SK-N-SH (cell line): ENCODE results near the gene ESRP2. TPM values are rescaled to one million over a fixed set of nuclear protein-coding genes. Genes with fewer than 3 reads are reported as not detected.

Experiments used
- CTCF ChIA-PET: fragments of 300-600, 350-600 bp; formaldehyde crosslinking; extraction: SDS; loops from one replicate; lab custom pipeline; 2021; lab: Yijun Ruan, JAX
- POLR2A ChIA-PET: fragments of 350-600 bp; sonication (Branson Sonifier 250); formaldehyde crosslinking; extraction: SDS; loops from one replicate; lab custom pipeline; 2020; ENCODE audit warnings: antibody characterized with exemption, inconsistent platforms; lab: Yijun Ruan, JAX
- DNase-seq: peaks from one replicate; pipeline ENCODE4 v3.0.0; 2012
- H2AFZ ChIP-seq: fragments of 200-600 bp; sonication (generic); 2 replicates; pipeline ENCODE4 v1.8.1; 2016; ENCODE audit warnings: antibody characterized with exemption, mild to moderate bottlenecking, low read depth
- H3F3A ChIP-seq: fragments of 200-600 bp; sonication (generic); replicated peaks from 2 replicates; pipeline ENCODE3; 2016; ENCODE audit warnings: antibody characterized with exemption, mild to moderate bottlenecking; ENCODE audit not compliant: insufficient read depth
- H3K27ac ChIP-seq, 2 experiments: fragments of 200-500 bp in 1 of 2; fragments of 200-600 bp in 1 of 2; sonication (Bioruptor generic) in 1 of 2; sonication (generic), shearing (Covaris generic) in 1 of 2; 2 replicates each; pipeline versions ENCODE4 v1.5.1 to v1.6.1; 2014 to 2016; ENCODE audit warnings: low read depth in 2 of 2, inconsistent platforms in 1 of 2, low read length in 1 of 2, mild to moderate bottlenecking in 1 of 2, mixed read lengths in 1 of 2
- H3K27me3 ChIP-seq: fragments of 200-600 bp; sonication (generic), shearing (Covaris generic); 2 replicates; pipeline ENCODE4 v1.6.1; 2016; ENCODE audit warnings: mixed run types; ENCODE audit not compliant: insufficient read depth
- H3K36me3 ChIP-seq, 2 experiments: fragments of 200-500 bp in 1 of 2; fragments of 200-600 bp in 1 of 2; sonication (Bioruptor generic) in 1 of 2; sonication (generic) in 1 of 2; replicated peaks in 1 of 2; 2 replicates each; pipeline versions ENCODE3 to v1.5.1; 2014 to 2016; ENCODE audit warnings: low read length in 1 of 2, mild to moderate bottlenecking in 1 of 2; ENCODE audit not compliant: insufficient read depth in 2 of 2, control insufficient read depth in 1 of 2
- H3K4me1 ChIP-seq, 2 experiments: fragments of 200-500 bp in 1 of 2; fragments of 200-600 bp in 1 of 2; sonication (Bioruptor generic) in 1 of 2; sonication (generic), shearing (Covaris generic) in 1 of 2; 2 replicates each; pipeline versions ENCODE4 v1.5.1 to v1.6.1; 2014 to 2016; ENCODE audit warnings: low read depth in 1 of 2, low read length in 1 of 2, mixed run types in 1 of 2; ENCODE audit not compliant: insufficient read depth in 2 of 2, control insufficient read depth in 1 of 2
- H3K4me2 ChIP-seq: fragments of 200-600 bp; sonication (generic), shearing (Covaris generic); 2 replicates; pipeline ENCODE4 v1.6.1; 2017; ENCODE audit warnings: mixed run types
- H3K4me3 ChIP-seq, 2 experiments: fragments of 200-500 bp in 1 of 2; fragments of 200-600 bp in 1 of 2; sonication (Bioruptor generic) in 1 of 2; sonication (generic), shearing (Covaris generic) in 1 of 2; 2 replicates each; pipeline versions ENCODE4 v1.5.1 to v1.8.1; 2014 to 2016; ENCODE audit warnings: low read depth in 2 of 2, inconsistent platforms in 1 of 2, low read length in 1 of 2, mild to moderate bottlenecking in 1 of 2, mixed read lengths in 1 of 2, moderate library complexity in 1 of 2
- H3K79me2 ChIP-seq: fragments of 200-600 bp; sonication (generic); 2 replicates; pipeline ENCODE4 v1.8.1; 2017; ENCODE audit warnings: mild to moderate bottlenecking; ENCODE audit not compliant: insufficient read depth
- H3K9ac ChIP-seq: fragments of 200-600 bp; sonication (generic); 2 replicates; pipeline ENCODE4 v1.6.1; 2017; ENCODE audit warnings: mixed run types
- H3K9me2 ChIP-seq: fragments of 200-600 bp; sonication (generic); 2 replicates; pipeline ENCODE4 v1.6.1; 2017; ENCODE audit warnings: mixed run types
- H3K9me3 ChIP-seq: fragments of 200-600 bp; sonication (generic); 2 replicates; pipeline ENCODE4 v1.6.1; 2017; ENCODE audit warnings: mixed run types, mild to moderate bottlenecking, moderate library complexity
- H4K20me1 ChIP-seq: fragments of 200-600 bp; sonication (generic); 2 replicates; pipeline ENCODE4 v1.6.1; 2017; ENCODE audit warnings: mild to moderate bottlenecking, mixed run types; ENCODE audit not compliant: insufficient read depth
- CHD2 ChIP-seq: fragments of 150-350 bp; IDR thresholded peaks from 2 replicates; pipeline ENCODE4 v1.6.1; 2018; ENCODE audit warnings: low read length; ENCODE audit not compliant: partially characterized antibody
- ELF1 ChIP-seq: IDR thresholded peaks from 2 replicates; pipeline ENCODE4 v1.4.0; 2012
- EP300 ChIP-seq, 2 experiments: IDR thresholded peaks; 2 replicates each; pipeline versions ENCODE4 v1.4.0 to v1.6.1; 2012; ENCODE audit warnings: borderline replicate concordance in 1 of 2, low read depth in 1 of 2, low read length in 1 of 2
- FOXJ3 ChIP-seq: sonication (generic); formaldehyde crosslinking; IDR thresholded peaks from 2 replicates; pipeline ENCODE4 v1.5.1; 2020; ENCODE audit warnings: mild to moderate bottlenecking, missing genetic modification reagents
- GATA2 ChIP-seq: sonication (generic); formaldehyde crosslinking; IDR thresholded peaks from 2 replicates; pipeline ENCODE4 v1.5.0; 2020; ENCODE audit warnings: mild to moderate bottlenecking, missing genetic modification reagents
- JUND ChIP-seq: IDR thresholded peaks from 2 replicates; pipeline ENCODE4 v1.4.0; 2012
- MXI1 ChIP-seq: IDR thresholded peaks from 2 replicates; pipeline ENCODE4 v1.6.1; 2012; ENCODE audit warnings: mild to moderate bottlenecking, low read depth, low read length, improper control_type of control experiment
- RAD21 ChIP-seq: IDR thresholded peaks from 2 replicates; pipeline ENCODE4 v1.6.1; 2012; ENCODE audit warnings: mild to moderate bottlenecking, low read length
- SMC3 ChIP-seq: IDR thresholded peaks from 2 replicates; pipeline ENCODE4 v1.6.1; 2012; ENCODE audit warnings: low read depth, low read length, improper control_type of control experiment
- WGBS: methylation state at CpG from one replicate; pipeline ENCODE4 v1.1.6; 2017; ENCODE audit warnings: low lambda C conversion rate; 5-methylcytosine and 5-hydroxymethylcytosine counted together
- polyA plus RNA-seq, 3 experiments: library from polyadenylated mRNA; depleted of rRNA; stranded (reverse); fragments of >200 nt; gene quantifications; 2 replicates each; pipeline ENCODE4 v1.2.3, GENCODE V29; 2012
- TF ChIP-seq, protein P1 (sequence below): IDR thresholded peaks from 2 replicates; pipeline ENCODE4 v1.4.0; 2012; ENCODE audit warnings: low read depth, borderline replicate concordance
- TF ChIP-seq, protein P2 (sequence below): fragments of 200-600 bp; sonication (generic); IDR thresholded peaks from 2 replicates; pipeline ENCODE4 v1.6.1; 2017; ENCODE audit warnings: antibody characterized with exemption, mild to moderate bottlenecking, moderate library complexity
- TF ChIP-seq, protein P3 (sequence below): IDR thresholded peaks from 2 replicates; pipeline ENCODE4 v1.4.0; 2012; ENCODE audit warnings: low read depth, borderline replicate concordance

Gene ESRP2
- polyA plus RNA-seq, 1 of the 3 experiments (the other 2 are of a cell fraction) = 0.07 TPM

DNA sequence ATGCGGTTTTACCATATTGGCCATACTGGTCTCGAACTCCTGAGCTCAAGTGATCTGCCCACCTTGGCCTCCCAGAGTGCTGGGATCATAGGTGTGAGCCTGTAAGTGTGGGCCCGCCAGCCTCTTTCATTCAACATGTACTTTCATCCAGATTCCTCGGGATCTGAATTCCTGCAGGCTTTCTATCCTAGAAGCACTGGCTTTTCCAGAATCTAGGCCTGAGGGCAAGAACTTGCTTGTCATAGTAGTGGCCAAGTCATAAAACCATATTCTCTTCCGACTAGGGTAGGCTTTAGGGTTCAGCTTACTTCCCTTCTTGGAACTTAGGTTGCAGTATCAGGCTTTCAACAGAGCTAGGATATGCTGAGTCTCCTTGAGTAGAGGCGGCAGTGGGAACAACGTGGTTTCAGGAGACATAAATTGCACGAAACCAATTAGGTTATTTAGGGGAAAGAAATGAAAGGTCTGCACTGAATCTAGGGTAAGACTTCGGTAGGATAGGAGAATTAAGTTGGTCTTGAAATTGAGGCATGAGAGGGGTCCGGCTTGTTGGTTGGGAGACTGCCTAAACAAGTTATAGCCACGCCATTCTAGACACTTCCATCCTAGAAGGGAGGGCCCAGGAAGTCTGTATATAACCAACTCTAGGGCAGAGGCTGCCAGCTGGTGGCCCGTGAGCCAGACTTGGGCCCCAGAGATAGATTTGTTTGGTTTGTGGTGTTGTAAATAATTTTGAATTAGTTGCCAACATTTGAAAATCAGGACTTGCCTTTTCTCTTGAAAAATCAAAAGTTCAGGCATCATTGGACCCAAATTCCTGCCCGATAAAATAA is 44.0 kb upstream of the ESRP2 start:
- no peaks in the 10 kb centered on the region for H3K9me3 ChIP-seq
- CTCF ChIA-PET = interaction anchor here (1.3 to 4.0 kb wide), 4 partner anchors 16 to 49 kb away, joined by 4 to 15 read pairs (median 9); partner anchors contain the start of genes PRMT7, SLC7A6 and SLC7A6OS
- H3K9me2 ChIP-seq = no peaks in the 10 kb centered on the region
- POLR2A ChIA-PET = no interaction called here
- H3K4me2 ChIP-seq = no peak overlapping the region
- TF ChIP-seq FOXJ3 = no peak
- no peak for TF ChIP-seq MXI1
- TF ChIP-seq EP300 (IDR thresholded peaks at IDR 0.05; ENCODE audit: borderline replicate concordance in 1 of 2, low read depth in 1 of 2, low read length in 1 of 2) = no peak
- TF ChIP-seq, protein P1, sequence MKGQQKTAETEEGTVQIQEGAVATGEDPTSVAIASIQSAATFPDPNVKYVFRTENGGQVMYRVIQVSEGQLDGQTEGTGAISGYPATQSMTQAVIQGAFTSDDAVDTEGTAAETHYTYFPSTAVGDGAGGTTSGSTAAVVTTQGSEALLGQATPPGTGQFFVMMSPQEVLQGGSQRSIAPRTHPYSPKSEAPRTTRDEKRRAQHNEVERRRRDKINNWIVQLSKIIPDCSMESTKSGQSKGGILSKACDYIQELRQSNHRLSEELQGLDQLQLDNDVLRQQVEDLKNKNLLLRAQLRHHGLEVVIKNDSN = no peak
- TF ChIP-seq, protein P2, sequence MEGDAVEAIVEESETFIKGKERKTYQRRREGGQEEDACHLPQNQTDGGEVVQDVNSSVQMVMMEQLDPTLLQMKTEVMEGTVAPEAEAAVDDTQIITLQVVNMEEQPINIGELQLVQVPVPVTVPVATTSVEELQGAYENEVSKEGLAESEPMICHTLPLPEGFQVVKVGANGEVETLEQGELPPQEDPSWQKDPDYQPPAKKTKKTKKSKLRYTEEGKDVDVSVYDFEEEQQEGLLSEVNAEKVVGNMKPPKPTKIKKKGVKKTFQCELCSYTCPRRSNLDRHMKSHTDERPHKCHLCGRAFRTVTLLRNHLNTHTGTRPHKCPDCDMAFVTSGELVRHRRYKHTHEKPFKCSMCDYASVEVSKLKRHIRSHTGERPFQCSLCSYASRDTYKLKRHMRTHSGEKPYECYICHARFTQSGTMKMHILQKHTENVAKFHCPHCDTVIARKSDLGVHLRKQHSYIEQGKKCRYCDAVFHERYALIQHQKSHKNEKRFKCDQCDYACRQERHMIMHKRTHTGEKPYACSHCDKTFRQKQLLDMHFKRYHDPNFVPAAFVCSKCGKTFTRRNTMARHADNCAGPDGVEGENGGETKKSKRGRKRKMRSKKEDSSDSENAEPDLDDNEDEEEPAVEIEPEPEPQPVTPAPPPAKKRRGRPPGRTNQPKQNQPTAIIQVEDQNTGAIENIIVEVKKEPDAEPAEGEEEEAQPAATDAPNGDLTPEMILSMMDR = no peak
- TF ChIP-seq SMC3 = no peak
- no peak for TF ChIP-seq GATA2 (CRISPR knock-in tag)
- TF ChIP-seq RAD21 = no peak
- TF ChIP-seq, protein P3, sequence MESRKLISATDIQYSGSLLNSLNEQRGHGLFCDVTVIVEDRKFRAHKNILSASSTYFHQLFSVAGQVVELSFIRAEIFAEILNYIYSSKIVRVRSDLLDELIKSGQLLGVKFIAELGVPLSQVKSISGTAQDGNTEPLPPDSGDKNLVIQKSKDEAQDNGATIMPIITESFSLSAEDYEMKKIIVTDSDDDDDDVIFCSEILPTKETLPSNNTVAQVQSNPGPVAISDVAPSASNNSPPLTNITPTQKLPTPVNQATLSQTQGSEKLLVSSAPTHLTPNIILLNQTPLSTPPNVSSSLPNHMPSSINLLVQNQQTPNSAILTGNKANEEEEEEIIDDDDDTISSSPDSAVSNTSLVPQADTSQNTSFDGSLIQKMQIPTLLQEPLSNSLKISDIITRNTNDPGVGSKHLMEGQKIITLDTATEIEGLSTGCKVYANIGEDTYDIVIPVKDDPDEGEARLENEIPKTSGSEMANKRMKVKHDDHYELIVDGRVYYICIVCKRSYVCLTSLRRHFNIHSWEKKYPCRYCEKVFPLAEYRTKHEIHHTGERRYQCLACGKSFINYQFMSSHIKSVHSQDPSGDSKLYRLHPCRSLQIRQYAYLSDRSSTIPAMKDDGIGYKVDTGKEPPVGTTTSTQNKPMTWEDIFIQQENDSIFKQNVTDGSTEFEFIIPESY = no peak
- TF ChIP-seq ELF1 = no peak
- no peak for TF ChIP-seq JUND
- no peak for TF ChIP-seq CHD2
- no peaks in the 10 kb centered on the region; a peak in 1 of 4 replicates for H3K4me1 ChIP-seq
- no peak overlapping the region for H3K4me3 ChIP-seq
- H3K27ac ChIP-seq = no peak overlapping the region
- no peaks in the 10 kb centered on the region for H3F3A ChIP-seq
- H3K36me3 ChIP-seq = peaks cover 5 to 6% of the 10 kb centered on the region in 2 experiments
- H3K9ac ChIP-seq = no peak overlapping the region
- no peaks in the 10 kb centered on the region for H3K27me3 ChIP-seq
- H4K20me1 ChIP-seq = no peaks in the 10 kb centered on the region
- H3K79me2 ChIP-seq = peaks cover 37% of the 10 kb centered on the region; the same call in 1 of the 2 replicates
- DNase-seq = no peak
- no peak overlapping the region for H2AFZ ChIP-seq
- WGBS = 91% methylated on average over 13 of the region's 13 CpGs
